Measurements from ENCODE around the gene C2.
"Not testable (repeated sequence)": the region's sequence is repeated elsewhere in the genome, so short reads cannot be mapped to it uniquely, and the experiment has no call there.

Gene C2

GRCh38 chr6:31981744-31982143, 54.2 kb downstream of the C2 start, which contains the start of gene C4A:
Gene C4A (plus strand): TSS chr6:31982057. CDS start chr6:31982108, 51 bp downstream.
- H3K27me3 ChIP-seq (ENCODE audit: insufficient read depth, low read length, poor library complexity); H3K9me3 ChIP-seq (ENCODE audit: insufficient read depth, low read length, severe bottlenecking); H3K79me2 ChIP-seq (ENCODE audit: insufficient read depth, low read length); H3K4me2 ChIP-seq (ENCODE audit: insufficient read depth, low read length); H3K27ac ChIP-seq (ENCODE audit: low read length); H3K9ac ChIP-seq (ENCODE audit: low read depth, low read length); H2AFZ ChIP-seq (ENCODE audit: low read depth, low read length); DNase-seq; ATAC-seq (ENCODE audit: insufficient read depth, low read depth); H4K20me1 ChIP-seq (ENCODE audit: insufficient read depth, low read length); H3K36me3 ChIP-seq (ENCODE audit: insufficient read depth, low read length); H3K4me1 ChIP-seq (ENCODE audit: insufficient read depth, low read length); H3K4me3 ChIP-seq (ENCODE audit: low read depth in 1 of 2, low read length in 2 of 2): not testable (repeated sequence)

DNA sequence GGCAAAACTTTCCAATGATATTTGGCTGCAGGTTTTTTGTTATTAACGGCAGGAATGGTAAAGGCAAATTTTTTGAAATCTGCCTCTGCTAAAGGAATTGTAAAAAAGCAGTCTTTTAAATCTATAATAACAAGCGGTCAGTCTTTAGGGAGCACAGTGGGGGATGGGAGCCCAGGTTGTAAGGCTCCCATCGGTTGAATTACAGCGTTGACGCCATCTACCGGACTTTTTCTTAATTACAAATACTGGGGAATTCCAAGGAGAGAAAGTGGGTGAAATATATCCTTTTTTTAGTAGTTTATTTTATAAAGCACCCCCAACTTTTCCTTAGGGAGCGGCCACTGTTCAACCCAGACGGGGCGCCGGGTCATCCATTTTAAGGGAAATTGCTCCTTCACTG, 61.8 kb downstream of the C2 start:
- ATAC-seq (ENCODE audit: insufficient read depth, low read depth); H3K9me3 ChIP-seq (ENCODE audit: insufficient read depth, low read length, severe bottlenecking); H3K4me1 ChIP-seq (ENCODE audit: insufficient read depth, low read length); H4K20me1 ChIP-seq (ENCODE audit: insufficient read depth, low read length); H3K9ac ChIP-seq (ENCODE audit: low read depth, low read length); H3K4me3 ChIP-seq (ENCODE audit: low read depth in 1 of 2, low read length in 2 of 2); DNase-seq; H3K36me3 ChIP-seq (ENCODE audit: insufficient read depth, low read length); H3K4me2 ChIP-seq (ENCODE audit: insufficient read depth, low read length); H3K27me3 ChIP-seq (ENCODE audit: insufficient read depth, low read length, poor library complexity); H2AFZ ChIP-seq (ENCODE audit: low read depth, low read length); H3K79me2 ChIP-seq (ENCODE audit: insufficient read depth, low read length); H3K27ac ChIP-seq (ENCODE audit: low read length): not testable (repeated sequence)

GRCh38 chr6:31994421-31994820, 66.9 kb downstream of the C2 start:
- H2AFZ ChIP-seq (ENCODE audit: low read depth, low read length); H3K27ac ChIP-seq (ENCODE audit: low read length); H3K4me2 ChIP-seq (ENCODE audit: insufficient read depth, low read length); H3K4me3 ChIP-seq (ENCODE audit: low read depth in 1 of 2, low read length in 2 of 2); DNase-seq; H3K79me2 ChIP-seq (ENCODE audit: insufficient read depth, low read length); H3K36me3 ChIP-seq (ENCODE audit: insufficient read depth, low read length); ATAC-seq (ENCODE audit: insufficient read depth, low read depth); H3K9me3 ChIP-seq (ENCODE audit: insufficient read depth, low read length, severe bottlenecking); H3K9ac ChIP-seq (ENCODE audit: low read depth, low read length); H3K27me3 ChIP-seq (ENCODE audit: insufficient read depth, low read length, poor library complexity); H3K4me1 ChIP-seq (ENCODE audit: insufficient read depth, low read length); H4K20me1 ChIP-seq (ENCODE audit: insufficient read depth, low read length): not testable (repeated sequence)
